HEK293T (cell line): ENCODE data around the gene SELENOO.

ENCODE experiments used
- ARNT ChIP-seq: fragments of 450-650 bp; IDR thresholded peaks from 2 replicates; pipeline ENCODE4 v1.6.1; 2017; ENCODE audit warnings: mild to moderate bottlenecking
- BHLHE40 ChIP-seq: fragments of 450-650 bp; IDR thresholded peaks from 2 replicates; pipeline ENCODE4 v1.6.1; 2016; ENCODE audit warnings: mild to moderate bottlenecking, moderate library complexity, borderline replicate concordance
- FOXK2 ChIP-seq: fragments of 450-650 bp; IDR thresholded peaks from 2 replicates; pipeline ENCODE4 v1.6.1; 2016; ENCODE audit warnings: mild to moderate bottlenecking
- FOXM1 ChIP-seq: fragments of 450-650 bp; IDR thresholded peaks from 2 replicates; pipeline ENCODE4 v1.6.1; 2017; ENCODE audit warnings: mild to moderate bottlenecking, borderline replicate concordance
- LEF1 ChIP-seq: fragments of 450-650 bp; IDR thresholded peaks from 2 replicates; pipeline ENCODE4 v1.6.1; 2017; ENCODE audit warnings: mild to moderate bottlenecking, borderline replicate concordance
- NFRKB ChIP-seq: fragments of 450-650 bp; IDR thresholded peaks from 2 replicates; pipeline ENCODE4 v1.6.1; 2016; ENCODE audit warnings: mild to moderate bottlenecking, moderate library complexity
- PKNOX1 ChIP-seq: fragments of 450-650 bp; IDR thresholded peaks from 2 replicates; pipeline ENCODE4 v1.6.1; 2016
- SUZ12 ChIP-seq: fragments of 450-650 bp; IDR thresholded peaks from 2 replicates; pipeline ENCODE4 v1.6.1; 2016; ENCODE audit warnings: mild to moderate bottlenecking

- TF ChIP-seq ARNT (no peak), SUZ12 (no peak), PKNOX1 (no peak), NFRKB (no peak), BHLHE40 (no peak), LEF1 (no peak), FOXK2 (no peak), FOXM1 (no peak)
Measured at GRCh38 chr22:50253941-50254340, 53.1 kb downstream of the SELENOO start.
